HS-5 (cell line): ENCODE measurements around the gene CASKIN2.
"Not testable (repeated sequence)": the region's sequence is repeated elsewhere in the genome, so short reads cannot be mapped to it uniquely, and the experiment has no call there.

Experiments
- DNase-seq: peaks from one replicate; pipeline ENCODE4 v3.0.0-alpha.2; 2012; ENCODE audit warnings: low read depth

CASKIN2 gene

GRCh38 chr17:75487351-75488070, 27.8 kb downstream of the CASKIN2 start:
- no peak for DNase-seq

- no peak for DNase-seq
Observed at GRCh38 chr17:75486951-75487350, 28.4 kb downstream of the CASKIN2 start.

- DNase-seq: no peak
Observed at GRCh38 chr17:75486151-75486550, 29.2 kb downstream of the CASKIN2 start.

GRCh38 chr17:75485688-75486087, 29.6 kb downstream of the CASKIN2 start:
- no peak for DNase-seq

DNA sequence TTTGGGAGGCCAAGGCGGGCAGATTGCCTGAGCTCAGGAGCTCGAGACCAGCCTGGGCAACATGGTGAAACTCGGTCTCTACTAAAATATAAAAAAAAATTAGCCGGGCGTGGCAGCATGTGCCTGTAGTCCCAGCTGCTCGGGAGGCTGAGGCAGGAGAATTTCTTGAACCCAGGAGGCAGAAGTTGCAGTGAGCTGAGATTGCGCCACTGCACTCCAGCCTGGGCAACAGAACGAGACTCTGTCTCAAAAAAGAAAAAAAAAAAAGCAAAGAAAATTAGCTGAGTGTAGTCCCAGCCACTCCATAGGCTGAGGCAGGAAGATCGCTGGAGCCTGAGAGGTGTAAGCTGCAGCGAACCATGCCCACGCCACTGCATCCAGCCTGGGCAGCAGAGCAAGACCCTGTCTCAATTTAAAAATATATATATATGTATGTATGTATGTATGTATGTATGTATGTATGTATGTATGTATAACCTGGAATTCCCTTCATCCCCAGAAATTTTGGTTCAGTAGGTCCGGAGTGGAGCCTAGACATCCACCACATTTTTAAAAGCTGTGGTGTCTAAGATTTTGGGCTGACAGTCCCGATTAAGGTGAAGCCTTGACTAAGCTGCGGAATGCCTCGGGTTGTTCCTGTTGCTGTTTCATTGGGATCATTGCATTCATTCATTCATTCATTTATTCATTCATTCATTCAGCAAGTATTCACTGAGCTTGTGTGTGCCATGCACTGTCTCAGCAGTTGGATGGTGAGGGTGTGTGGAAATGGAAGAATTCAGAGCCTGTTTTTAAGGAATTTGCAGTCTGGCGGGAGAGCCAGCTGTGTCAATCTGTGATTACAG, 33.0 kb downstream of the CASKIN2 start:
- DNase-seq: no peak

- no peak for DNase-seq
Observed at GRCh38 chr17:75481194-75482068, 33.9 kb downstream of the CASKIN2 start.

- no peak for DNase-seq
Observed at GRCh38 chr17:75480281-75480680, 35.1 kb downstream of the CASKIN2 start.

- DNase-seq: no peak
Observed at GRCh38 chr17:75478508-75478907, 36.8 kb downstream of the CASKIN2 start.

DNA sequence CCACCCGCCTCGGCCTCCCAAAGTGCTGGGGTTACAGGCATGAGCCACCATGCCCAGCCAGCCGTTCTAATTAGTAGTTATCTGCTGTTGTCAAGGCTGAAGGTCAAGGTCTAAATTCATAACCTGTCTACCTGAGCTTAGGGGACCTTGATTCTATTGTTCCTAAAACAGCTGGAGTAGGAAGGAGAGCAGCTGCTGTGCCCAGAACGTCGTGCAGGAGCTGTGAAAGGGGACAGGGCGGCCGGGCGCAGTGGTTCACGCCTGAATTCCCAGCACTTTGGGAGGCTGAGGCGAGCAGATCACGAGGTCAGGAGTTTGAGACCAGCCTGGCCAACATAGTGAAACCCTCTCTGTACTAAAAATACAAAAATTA, 37.9 kb downstream of the CASKIN2 start:
- not testable (repeated sequence) for DNase-seq

GRCh38 chr17:75476752-75477489, 38.4 kb downstream of the CASKIN2 start:
- DNase-seq: no peak

- DNase-seq: no peak
Observed at GRCh38 chr17:75476271-75476671, 39.1 kb downstream of the CASKIN2 start.

DNA sequence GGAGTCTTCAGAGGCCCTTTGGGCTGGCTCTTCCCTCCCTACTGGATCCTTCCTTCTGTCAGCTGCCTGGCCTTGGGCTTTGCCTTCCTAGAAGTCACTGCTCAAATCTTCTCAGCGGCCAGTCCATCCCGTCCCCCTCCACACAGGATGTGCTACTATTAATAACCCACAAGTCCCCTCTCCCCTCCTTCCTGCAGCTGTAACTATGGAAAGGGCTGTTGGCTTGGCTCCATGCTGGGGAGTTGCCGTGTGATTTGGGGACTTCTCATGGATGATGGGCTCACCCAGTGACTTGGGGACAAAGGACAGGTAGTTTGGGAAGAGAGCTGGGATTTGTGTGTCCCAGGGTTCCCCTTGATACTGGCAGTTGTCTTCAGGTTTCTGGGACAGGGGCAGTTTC, 39.5 kb downstream of the CASKIN2 start:
- no peak for DNase-seq

- no peak for DNase-seq
Observed at GRCh38 chr17:75475144-75475835, 40.0 kb downstream of the CASKIN2 start.

GRCh38 chr17:75474736-75475135, 40.6 kb downstream of the CASKIN2 start:
- no peak for DNase-seq

- no peak for DNase-seq
Observed at GRCh38 chr17:75473246-75473645, 42.1 kb downstream of the CASKIN2 start.

DNA sequence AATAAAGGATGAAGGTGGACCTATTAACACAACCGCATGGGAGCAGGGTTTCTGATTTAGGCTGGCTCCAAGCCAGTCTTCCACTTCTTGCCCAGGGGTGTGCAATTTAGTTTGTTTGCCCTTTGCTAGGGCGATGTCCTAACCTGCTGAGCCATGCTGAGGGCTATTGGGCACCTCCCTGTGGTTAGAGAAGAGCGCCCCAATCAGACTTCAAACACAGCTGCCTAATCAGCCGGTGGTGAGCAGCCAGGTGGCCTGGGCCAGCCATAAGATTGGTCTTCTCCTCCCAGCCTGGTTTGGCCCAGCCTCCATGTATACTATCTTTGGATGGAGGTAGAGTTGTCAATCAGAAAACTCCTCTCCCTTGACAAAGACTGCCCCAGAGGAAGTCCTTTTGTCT, 43.2 kb downstream of the CASKIN2 start:
- no peak for DNase-seq

GRCh38 chr17:75471207-75471606, 44.1 kb downstream of the CASKIN2 start:
- no peak for DNase-seq

- no peak for DNase-seq
Observed at GRCh38 chr17:75468779-75469373, 46.5 kb downstream of the CASKIN2 start.

DNA sequence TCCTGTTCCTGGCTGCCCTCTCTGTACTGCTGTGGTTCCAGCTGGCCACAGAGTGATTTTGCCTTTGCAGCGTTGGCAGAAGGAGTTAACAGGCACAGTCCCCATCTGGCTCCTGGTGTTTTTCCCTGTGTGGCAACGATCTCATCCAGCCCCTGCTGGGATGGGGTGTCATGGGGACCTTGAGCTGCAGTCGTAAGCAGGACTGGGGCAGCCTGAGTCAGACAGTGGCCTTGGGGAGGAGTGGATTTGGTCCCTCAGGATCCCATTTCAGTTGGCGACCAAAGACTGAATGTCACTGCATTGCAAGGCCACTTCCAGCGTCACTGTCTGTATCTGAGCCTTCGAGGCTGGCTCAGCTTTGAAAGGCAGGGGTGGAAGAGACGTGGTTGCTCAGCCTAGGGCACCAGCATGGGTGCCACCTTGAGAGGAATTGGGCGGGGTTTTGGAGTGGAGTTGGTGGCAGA, 47.0 kb downstream of the CASKIN2 start:
- no peak for DNase-seq

DNA sequence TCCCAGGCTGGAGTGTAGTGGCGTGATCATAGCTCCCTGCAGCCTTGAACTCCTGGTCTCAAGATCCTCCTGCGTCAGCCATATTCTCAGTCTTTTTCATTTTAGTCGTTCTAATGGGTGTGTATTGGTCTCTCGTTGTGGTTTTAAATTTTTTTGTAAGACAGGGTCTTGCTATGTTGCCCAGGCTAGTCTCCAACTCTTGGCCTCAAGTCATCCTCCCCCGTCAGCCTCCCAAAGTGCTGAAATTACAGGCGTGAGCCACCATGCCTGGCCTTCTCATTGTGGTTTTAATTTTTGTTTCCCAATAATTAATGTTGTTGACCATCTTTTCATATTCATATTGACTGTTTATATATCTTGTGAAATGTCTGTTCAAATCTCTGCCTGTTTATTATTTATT, 50.3 kb downstream of the CASKIN2 start:
- DNase-seq: no peak

- no peak for DNase-seq
Observed at GRCh38 chr17:75463603-75464002, 51.7 kb downstream of the CASKIN2 start.
